ENCODE data around the gene KLLN.

Gene KLLN

GRCh38 chr10:87816163-87816897, 47.0 kb downstream of the KLLN start:
- in situ Hi-C loops (cut with MboI; ENCODE audit: low pct_unique_long_range_greater_than_20kb, low sequenced_read_pairs, unreplicated experiment), result no loop called here
- no peak for TF ChIP-seq CTCF (IDR thresholded peaks at IDR 0.05; ENCODE audit: extremely low read depth, insufficient read depth, missing control alignments)
- no peak for DNase-seq (ENCODE audit: low spot score)

Measured in GM13977 (cell line).